ENCODE measurements around the gene RGS19. TPM values are rescaled to one million over a fixed set of nuclear protein-coding genes. Genes with fewer than 3 reads are reported as not detected.

The RGS19 gene
- total and polyA plus RNA-seq, 2 of the 8 experiments (the other 6 are each of a cell fraction or from before 2014, with no cell fraction given) = 12.7 to 16.8 TPM

DNA sequence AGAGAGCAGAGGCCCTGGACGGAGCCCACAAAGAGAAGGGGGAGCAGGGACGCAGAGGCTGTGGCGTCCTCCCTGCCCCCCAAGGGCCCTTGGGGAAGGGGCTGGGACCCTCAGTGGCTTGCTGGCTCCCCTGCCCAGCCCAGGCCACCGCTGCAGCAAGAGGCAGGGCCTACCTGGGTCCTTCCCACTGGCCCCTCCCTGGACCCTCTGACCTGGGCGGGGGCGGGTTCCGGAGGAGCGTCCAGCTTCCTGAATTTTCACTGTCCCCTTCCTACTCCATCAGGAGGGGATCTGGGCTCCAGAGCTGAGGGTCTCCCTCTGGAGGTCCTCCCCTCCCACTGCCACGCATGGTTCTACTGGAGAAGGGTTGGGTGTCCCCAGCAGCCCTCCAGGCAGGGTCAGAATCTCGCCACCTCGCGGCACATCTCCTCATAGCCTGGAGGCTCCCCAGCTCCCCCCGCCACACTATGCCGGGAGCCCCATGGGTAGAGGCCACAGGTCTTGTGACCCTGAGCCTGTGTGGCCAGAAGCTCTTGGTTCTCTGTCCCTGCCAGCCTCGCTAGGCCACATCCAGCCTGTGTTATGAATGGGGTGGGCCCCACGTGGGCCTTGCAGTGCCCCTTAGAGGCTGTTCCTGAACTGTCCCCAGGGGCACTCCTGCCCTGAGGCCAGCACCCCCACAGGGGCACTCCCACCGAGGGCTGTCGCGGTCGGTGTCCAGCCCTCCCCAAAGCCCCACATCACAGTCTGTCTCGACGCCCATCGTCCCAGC, 28.9 kb downstream of the RGS19 start:
- Histone ChIP-seq H3K23ac (ENCODE audit: insufficient read length) (no peak overlapping the region), H4K20me1 (replicated peaks in 1 of 2; ENCODE audit: control insufficient read depth in 1 of 2, insufficient read depth in 2 of 2, low read length in 2 of 2) (no peaks in the 10 kb centered on the region), H3K9me3 (ENCODE audit: insufficient read depth in 2 of 2, low read depth in 1 of 2, low read length in 1 of 2) (no peaks in the 10 kb centered on the region), H2BK20ac (ENCODE audit: low read length) (no peak overlapping the region), H2BK12ac (ENCODE audit: low read depth, low read length) (no peak overlapping the region), H3K79me1 (ENCODE audit: low read depth, low read length) (no peaks in the 10 kb centered on the region), H3K9ac (replicated peaks in 1 of 4; ENCODE audit: extremely low read depth in 1 of 4, low read depth in 3 of 4, low read length in 3 of 4) (no peak overlapping the region), H3K4me1 (replicated peaks in 1 of 4; ENCODE audit: control insufficient read depth in 3 of 4, insufficient read depth in 4 of 4, low read length in 3 of 4) (peaks cover 0 to 29% (median 13%) of the 10 kb centered on the region in 4 experiments; a peak in 6 of 7 replicates), H3K4me2 (ENCODE audit: insufficient read depth in 1 of 2, low read depth in 2 of 2, low read length in 2 of 2) (peak overlapping the region; percentile 17 to 53; a peak in 1 of 4 replicates), H3K36me3 (ENCODE audit: control insufficient read depth in 2 of 4, insufficient read depth in 4 of 4, low read length in 3 of 4) (peaks cover 0 to 10% (median 0%) of the 10 kb centered on the region in 4 experiments; a peak in 1 of 8 replicates), H2BK15ac (ENCODE audit: low read length) (peak overlapping the region; percentile 72; the same call in 1 of the 2 replicates), H3K56ac (replicated peaks; ENCODE audit: insufficient read length, low read depth, low read length) (no peak overlapping the region), H2AK5ac (ENCODE audit: low read depth, low read length) (0 out of 2 replicates have a peak overlapping the region, but pooled peaks have one; percentile 39), H3K14ac (ENCODE audit: insufficient read length) (no peak overlapping the region), H3K4me3 (ENCODE audit: extremely low read depth in 1 of 4, insufficient read depth in 2 of 4, low read depth in 3 of 4, low read length in 4 of 4) (no peak overlapping the region), H3K23me2 (ENCODE audit: low read depth, low read length) (peaks cover 4% of the 10 kb centered on the region; the same call in 1 of the 2 replicates), H4K91ac (replicated peaks; ENCODE audit: insufficient read length, low read length) (no peak overlapping the region), H2BK5ac (ENCODE audit: low read depth, low read length) (no peak overlapping the region), H3K18ac (ENCODE audit: extremely low read depth, low read length) (no peak overlapping the region; the same call in 1 of the 2 replicates), H4K8ac (ENCODE audit: extremely low read depth, insufficient read depth, low read length) (no peak overlapping the region; the same call in 1 of the 2 replicates), H4K5ac (ENCODE audit: insufficient read length, low read depth, low read length) (no peak overlapping the region), H2AFZ (ENCODE audit: low read length) (no peak overlapping the region), H3K27ac (ENCODE audit: low read depth, low read length) (no peak overlapping the region), H3K27me3 (replicated peaks in 1 of 4; ENCODE audit: control insufficient read depth in 3 of 4, extremely low read depth in 1 of 4, insufficient read depth in 3 of 4, low read length in 3 of 4) (peaks cover 44 to 66% (median 56%) of the 10 kb centered on the region in 4 experiments), H3K79me2 (ENCODE audit: control insufficient read depth in 1 of 2, insufficient read depth in 2 of 2, low read length in 2 of 2) (no peaks in the 10 kb centered on the region), H3K4ac (replicated peaks; ENCODE audit: insufficient read length, low read depth, low read length) (no peak overlapping the region), H2BK120ac (replicated peaks; ENCODE audit: low read depth, low read length) (no peak overlapping the region)
- DNase-seq (ENCODE audit: low read depth in 1 of 2, low spot score in 2 of 2) (no peak), FAIRE-seq (no peak)
- ChIA-PET POLR2A (ENCODE audit: partially characterized antibody) (interaction anchor here (0.6 to 2.0 kb wide), 5 partner anchors 9 to 392 kb away, joined by 3 to 9 read pairs (median 3); partner anchors contain the start of genes PCMTD2 and RTEL1), CTCF (ENCODE audit: partially characterized antibody) (interaction anchor here (0.6 to 15.0 kb wide), 6 partner anchors 9 to 1651 kb away, joined by 3 to 139 read pairs (median 16); partner anchors contain the start of genes LKAAEAR1, OPRL1 and RGS19)
- WGBS, 2 experiments (ENCODE audit: extremely low coverage in 1 of 2, insufficient coverage in 1 of 2, insufficient read length in 1 of 2, insufficient replicate concordance in 2 of 2, low coverage in 1 of 2, low lambda C conversion rate in 2 of 2, missing lambda C conversion rate in 1 of 2) = 84% methylated on average over 23 of the region's 23 CpGs; no CpG with 5 or more reads in 1 of the 2 experiments
- TF ChIP-seq ZNF274 (IDR thresholded peaks at IDR 0.05; ENCODE audit: borderline replicate concordance, extremely low read depth, low read length) (no peak), CHD2 (IDR thresholded peaks at IDR 0.05; ENCODE audit: low read length) (no peak), SUZ12 (IDR thresholded peaks at IDR 0.05; ENCODE audit: low read length) (no peak), SRF (IDR thresholded peaks at IDR 0.05; ENCODE audit: low read depth, low read length) (no peak), EGR1 (IDR thresholded peaks at IDR 0.05; ENCODE audit: borderline replicate concordance, low read depth, low read length) (no peak), KDM4A (IDR thresholded peaks at IDR 0.05; ENCODE audit: low read depth, low read length, severe bottlenecking) (no peak), RFX5 (IDR thresholded peaks at IDR 0.05; ENCODE audit: borderline replicate concordance, low read depth, low read length) (no peak), SP2 (IDR thresholded peaks at IDR 0.05; ENCODE audit: low read length) (no peak), BCL11A (IDR thresholded peaks at IDR 0.05; ENCODE audit: low read depth in 2 of 2, low read length in 2 of 2) (no peak)
- TF ChIP-seq, protein P1, sequence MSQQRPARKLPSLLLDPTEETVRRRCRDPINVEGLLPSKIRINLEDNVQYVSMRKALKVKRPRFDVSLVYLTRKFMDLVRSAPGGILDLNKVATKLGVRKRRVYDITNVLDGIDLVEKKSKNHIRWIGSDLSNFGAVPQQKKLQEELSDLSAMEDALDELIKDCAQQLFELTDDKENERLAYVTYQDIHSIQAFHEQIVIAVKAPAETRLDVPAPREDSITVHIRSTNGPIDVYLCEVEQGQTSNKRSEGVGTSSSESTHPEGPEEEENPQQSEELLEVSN (IDR thresholded peaks at IDR 0.05) = no peak
